Retinal pigment epithelial cell (primary cell): ENCODE results near the gene RFX1.
A peak's percentile ranks its signal among the peaks of the same experiment; 100 is the strongest.

Experiments
- DNase-seq: peaks from one replicate; pipeline ENCODE4 v3.0.0-alpha.2; 2010; ENCODE audit warnings: low read depth
- H3K4me3 ChIP-seq: 2 replicates; pipeline ENCODE4 v1.5.1; 2011; ENCODE audit warnings: mild to moderate bottlenecking, low read length, control low read depth, moderate library complexity
- TF ChIP-seq, protein P1 (sequence below): conservative IDR thresholded peaks from 2 replicates; pipeline ENCODE4 v1.5.1; 2011; ENCODE audit warnings: low read depth, low read length, control low read depth, inconsistent platforms

Gene RFX1

DNA sequence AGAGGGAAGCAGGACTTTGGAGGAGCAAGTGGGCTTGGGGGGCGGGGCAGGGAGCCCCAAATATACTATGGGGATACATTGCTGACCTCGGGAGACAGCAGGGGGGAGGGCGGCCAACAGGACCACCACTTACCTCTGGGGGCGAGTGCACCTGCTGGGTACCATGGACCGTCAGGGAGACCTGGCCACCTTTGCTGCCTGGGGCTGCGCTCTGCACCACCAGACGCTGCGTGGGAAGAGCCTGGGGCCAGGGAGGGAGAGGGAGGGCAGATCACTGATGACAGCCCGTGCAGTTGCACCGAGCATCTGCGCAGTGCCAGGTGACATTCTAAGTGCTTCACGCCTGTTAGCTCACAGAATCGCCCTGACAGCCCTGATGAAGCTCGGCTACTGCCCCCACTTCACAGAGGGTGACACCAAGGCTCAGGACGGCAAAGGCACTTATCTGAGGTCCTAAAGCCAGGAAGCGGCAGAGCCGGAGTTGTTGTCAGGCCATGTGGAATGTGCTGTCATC is 24.1 kb downstream of the RFX1 start:
- no peak for DNase-seq
- TF ChIP-seq, protein P1, sequence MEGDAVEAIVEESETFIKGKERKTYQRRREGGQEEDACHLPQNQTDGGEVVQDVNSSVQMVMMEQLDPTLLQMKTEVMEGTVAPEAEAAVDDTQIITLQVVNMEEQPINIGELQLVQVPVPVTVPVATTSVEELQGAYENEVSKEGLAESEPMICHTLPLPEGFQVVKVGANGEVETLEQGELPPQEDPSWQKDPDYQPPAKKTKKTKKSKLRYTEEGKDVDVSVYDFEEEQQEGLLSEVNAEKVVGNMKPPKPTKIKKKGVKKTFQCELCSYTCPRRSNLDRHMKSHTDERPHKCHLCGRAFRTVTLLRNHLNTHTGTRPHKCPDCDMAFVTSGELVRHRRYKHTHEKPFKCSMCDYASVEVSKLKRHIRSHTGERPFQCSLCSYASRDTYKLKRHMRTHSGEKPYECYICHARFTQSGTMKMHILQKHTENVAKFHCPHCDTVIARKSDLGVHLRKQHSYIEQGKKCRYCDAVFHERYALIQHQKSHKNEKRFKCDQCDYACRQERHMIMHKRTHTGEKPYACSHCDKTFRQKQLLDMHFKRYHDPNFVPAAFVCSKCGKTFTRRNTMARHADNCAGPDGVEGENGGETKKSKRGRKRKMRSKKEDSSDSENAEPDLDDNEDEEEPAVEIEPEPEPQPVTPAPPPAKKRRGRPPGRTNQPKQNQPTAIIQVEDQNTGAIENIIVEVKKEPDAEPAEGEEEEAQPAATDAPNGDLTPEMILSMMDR = no peak
- no peak overlapping the region for H3K4me3 ChIP-seq

DNA sequence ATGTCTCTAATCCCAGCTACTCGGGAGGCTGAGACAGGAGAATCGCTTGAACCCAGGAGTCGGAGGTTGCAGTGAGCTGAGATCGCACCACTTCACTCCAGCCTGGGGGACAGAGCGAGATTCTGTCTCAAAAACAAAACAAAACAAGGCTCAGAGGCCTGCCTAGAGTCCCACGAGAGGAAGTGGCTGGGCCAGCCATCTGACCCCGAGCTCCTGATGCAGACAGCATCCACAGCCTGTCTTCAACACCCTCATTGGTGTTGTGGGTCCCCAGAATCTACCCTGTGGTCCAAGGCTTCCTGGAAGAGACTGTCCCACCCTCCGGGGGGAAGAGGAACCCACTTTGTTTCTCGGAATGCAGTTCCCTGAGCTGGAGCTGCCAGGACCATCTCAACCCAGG is 24.7 kb downstream of the RFX1 start:
- no peak overlapping the region for H3K4me3 ChIP-seq
- DNase-seq = no peak
- TF ChIP-seq, protein P1 = no peak

DNA sequence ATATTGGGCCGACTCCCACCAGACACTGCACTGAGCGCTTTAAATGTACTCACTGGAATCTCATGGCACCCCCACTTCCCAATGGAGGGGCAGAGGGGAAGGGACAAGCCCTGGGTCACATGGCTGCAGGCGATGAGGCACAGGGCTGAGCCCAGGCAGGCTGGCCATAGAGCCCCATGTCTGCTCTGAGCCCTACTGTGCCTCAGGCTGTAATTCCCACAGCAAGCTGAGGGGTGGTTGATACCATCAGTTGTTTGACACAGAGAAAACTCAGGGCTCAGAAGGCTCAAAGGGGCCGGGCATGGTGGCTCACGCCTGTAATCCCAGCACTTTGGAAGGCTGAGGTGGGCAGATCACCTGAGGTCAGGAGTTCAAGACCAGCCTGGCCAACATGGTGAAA is 25.1 kb downstream of the RFX1 start:
- no peak overlapping the region for H3K4me3 ChIP-seq
- no peak for DNase-seq
- TF ChIP-seq, protein P1 = no peak

DNA sequence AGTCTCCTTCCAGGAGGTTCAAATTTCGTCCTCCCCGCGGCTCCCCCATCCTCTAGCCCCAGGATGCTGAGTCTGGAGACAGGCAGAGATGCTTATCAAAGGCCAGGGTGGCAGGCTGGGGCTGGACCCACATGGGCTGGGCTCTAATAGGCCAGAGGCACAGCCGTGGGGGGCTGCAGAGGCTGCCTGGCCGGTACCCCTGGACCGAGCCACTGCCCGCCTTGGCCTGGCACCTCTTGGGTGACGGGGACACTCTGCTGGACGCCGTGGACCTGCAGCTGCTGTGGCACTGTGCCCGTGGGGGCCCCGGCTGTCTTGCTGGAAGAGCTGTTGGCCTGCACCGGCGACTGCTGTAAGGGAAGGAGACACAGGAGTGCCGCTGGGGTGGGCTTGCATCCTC is 25.8 kb downstream of the RFX1 start:
- no peak overlapping the region for H3K4me3 ChIP-seq
- TF ChIP-seq, protein P1 = no peak
- DNase-seq = no peak

DNA sequence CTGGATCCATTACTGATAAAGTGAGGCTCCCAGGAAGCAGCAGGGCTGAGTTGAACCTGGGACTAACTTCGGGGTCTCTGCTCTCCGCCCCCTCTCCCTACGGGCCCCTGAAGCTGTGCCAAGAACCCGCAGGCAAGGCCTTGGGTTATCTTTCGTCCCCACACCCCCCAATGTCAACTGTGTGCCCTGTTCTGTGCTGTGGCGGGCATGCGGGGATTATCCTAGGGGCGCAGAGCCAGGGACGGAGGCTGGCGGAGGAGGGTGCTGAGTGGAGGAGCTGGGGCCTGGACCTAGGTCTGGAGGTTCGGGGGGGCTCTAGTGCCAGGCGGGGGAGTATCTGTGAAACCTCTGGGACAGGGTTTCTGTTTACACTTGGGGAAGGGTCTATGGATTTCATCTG is 26.4 kb downstream of the RFX1 start:
- no peak for DNase-seq
- TF ChIP-seq, protein P1 = no peak
- no peak overlapping the region for H3K4me3 ChIP-seq

DNA sequence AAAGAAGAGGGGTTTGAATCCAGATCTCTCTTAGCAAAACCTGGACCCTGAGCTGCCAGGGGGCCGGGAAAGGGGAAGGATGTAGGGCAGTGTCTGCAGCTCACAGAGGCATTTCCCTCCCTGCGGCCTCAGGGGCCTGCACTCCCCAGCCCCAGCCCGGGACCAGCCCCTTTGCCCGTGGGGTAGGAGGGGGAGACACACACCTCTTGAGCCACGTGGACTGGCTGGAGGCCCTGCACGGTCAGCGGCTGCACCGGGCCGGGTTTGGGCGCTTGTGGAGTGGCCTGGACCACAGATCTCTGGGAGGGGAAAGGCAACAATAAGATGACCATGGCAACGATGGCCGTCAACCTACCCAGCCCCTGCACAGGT is 26.9 kb downstream of the RFX1 start:
- no peak for DNase-seq
- TF ChIP-seq, protein P1 = no peak
- peak overlapping the region; percentile 34 for H3K4me3 ChIP-seq

DNA sequence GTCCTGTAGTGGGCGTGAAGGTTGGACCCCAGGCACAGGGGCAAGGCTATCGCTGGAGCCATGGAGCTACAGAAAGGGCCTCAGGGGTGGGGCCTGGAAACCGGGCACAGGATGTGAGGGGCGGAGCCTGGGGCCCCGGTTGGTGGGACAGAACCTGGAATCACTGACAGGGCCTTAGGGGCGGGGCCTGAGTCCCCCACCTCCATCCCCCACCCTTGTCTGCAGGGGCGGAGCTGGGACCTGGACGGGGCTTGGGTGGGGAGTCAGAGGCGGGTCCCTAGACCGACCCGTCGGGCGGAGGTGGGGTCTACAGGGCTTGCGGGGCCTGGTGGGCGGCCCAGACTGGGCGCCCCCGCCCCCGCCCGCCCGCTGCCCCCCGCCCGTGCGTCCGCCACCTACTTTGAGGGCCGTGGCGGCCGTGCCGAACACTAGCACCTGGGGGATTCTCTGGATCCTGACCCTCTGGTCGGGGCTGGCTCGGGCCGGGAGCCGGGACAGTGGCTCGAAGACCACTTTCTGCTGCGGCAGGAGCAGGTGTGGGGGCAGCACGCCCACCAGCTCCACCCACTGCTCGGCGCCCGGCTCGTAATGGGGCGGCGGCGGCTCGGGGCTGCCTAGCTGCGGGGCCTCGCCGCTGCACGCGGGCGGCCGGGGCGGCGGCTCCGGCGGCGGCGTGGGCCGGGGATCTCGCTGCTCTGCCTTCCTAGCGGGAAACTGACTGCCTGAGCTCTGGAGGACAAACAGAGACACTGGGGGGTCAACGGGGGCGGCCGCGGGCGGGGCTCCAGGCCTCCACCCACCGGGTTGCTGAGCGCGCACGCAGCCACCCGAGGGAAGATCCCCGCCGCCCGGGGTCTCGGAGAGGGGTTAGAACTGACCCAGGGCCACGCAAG is 27.5 kb downstream of the RFX1 start:
- TF ChIP-seq, protein P1 = no peak
- DNase-seq = peak; percentile 33

More for the DNA sequence above, 27.5 kb downstream of the RFX1 start:
- peak overlapping the region; percentile 46 for H3K4me3 ChIP-seq
